ENCODE results near the gene CDHR2. TPM values are rescaled to one million over a fixed set of nuclear protein-coding genes. Genes with fewer than 3 reads are reported as not detected.

CDHR2 gene
- total and polyA plus RNA-seq, 2 of the 13 experiments (the other 11 are each of a cell fraction or from before 2014, with no cell fraction given) = 17.9 to 20.9 TPM

GRCh38 chr5:176548967-176549444 is at the start of gene CDHR2 (continued):
- TF ChIP-seq CERS6 (CRISPR knock-in tag; IDR thresholded peaks at IDR 0.05) (no peak), IRF2 (CRISPR knock-in tag; IDR thresholded peaks at IDR 0.05) (0 out of 2 replicates have a peak, but pooled peaks have one; percentile 47), ZKSCAN5 (CRISPR knock-in tag; IDR thresholded peaks at IDR 0.05) (no peak), POLR2G (IDR thresholded peaks at IDR 0.05; ENCODE audit: low read depth, low read length) (peak; percentile 80), FOXP4 (CRISPR knock-in tag; IDR thresholded peaks at IDR 0.05) (no peak), GTF3A (CRISPR knock-in tag; conservative IDR thresholded peaks at IDR 0.05) (0 out of 2 replicates have a peak, but pooled peaks have one; percentile 67), NONO (IDR thresholded peaks at IDR 0.05) (no peak), NONO (CRISPR knock-in tag; conservative IDR thresholded peaks at IDR 0.05) (no peak), TBX3 (IDR thresholded peaks at IDR 0.05; ENCODE audit: borderline replicate concordance) (no peak), NFE2L1 (CRISPR knock-in tag; IDR thresholded peaks at IDR 0.05; ENCODE audit: borderline replicate concordance) (no peak), ZBTB43 (CRISPR knock-in tag; conservative IDR thresholded peaks at IDR 0.05) (no peak), YEATS4 (CRISPR knock-in tag; IDR thresholded peaks at IDR 0.05; ENCODE audit: borderline replicate concordance) (no peak), REL (CRISPR knock-in tag; conservative IDR thresholded peaks at IDR 0.05) (no peak), TARDBP (CRISPR knock-in tag; IDR thresholded peaks at IDR 0.05) (0 out of 2 replicates have a peak, but pooled peaks have one; percentile 30), DR1 (CRISPR knock-in tag; IDR thresholded peaks at IDR 0.05) (peak; percentile 77), KDM5B (CRISPR knock-in tag; IDR thresholded peaks at IDR 0.05; ENCODE audit: borderline replicate concordance) (no peak), ZNF513 (CRISPR knock-in tag; conservative IDR thresholded peaks at IDR 0.05) (no peak), HES4 (CRISPR knock-in tag; IDR thresholded peaks at IDR 0.05; ENCODE audit: borderline replicate concordance) (no peak), SALL1 (CRISPR knock-in tag; IDR thresholded peaks at IDR 0.05) (peak; percentile 55), ZNF563 (CRISPR knock-in tag; IDR thresholded peaks at IDR 0.05) (no peak), ZNF276 (CRISPR knock-in tag; IDR thresholded peaks at IDR 0.05; ENCODE audit: low read depth) (0 out of 2 replicates have a peak, but pooled peaks have one; percentile 52)

Data from HepG2 (cell line).